ENCODE results near the gene MAP2K5.

Gene MAP2K5

GRCh38 chr15:67724691-67725375 lies 182.3 kb downstream of the MAP2K5 start:
- DNase-seq (ENCODE audit: low spot score) = no peak

GRCh38 chr15:67730135-67730534 lies 187.6 kb downstream of the MAP2K5 start:
- no peak for DNase-seq (ENCODE audit: low spot score)

GRCh38 chr15:67731112-67731721 lies 188.7 kb downstream of the MAP2K5 start:
- DNase-seq (ENCODE audit: low spot score) = no peak

- no peak for DNase-seq (ENCODE audit: low spot score)
Observed at GRCh38 chr15:67732164-67732563, 189.7 kb downstream of the MAP2K5 start.

- no peak for DNase-seq (ENCODE audit: low spot score)
Observed at GRCh38 chr15:67732671-67733374, 190.3 kb downstream of the MAP2K5 start.

GRCh38 chr15:67735896-67736295 lies 193.4 kb downstream of the MAP2K5 start:
- DNase-seq (ENCODE audit: low spot score) = no peak

- no peak for DNase-seq (ENCODE audit: low spot score)
Observed at GRCh38 chr15:67736810-67737209, 194.3 kb downstream of the MAP2K5 start.

GRCh38 chr15:67738056-67738455 lies 195.6 kb downstream of the MAP2K5 start:
- no peak for DNase-seq (ENCODE audit: low spot score)

- DNase-seq (ENCODE audit: low spot score) = no peak
Observed at GRCh38 chr15:67740405-67740804, 197.9 kb downstream of the MAP2K5 start.

GRCh38 chr15:67741308-67741707 lies 198.8 kb downstream of the MAP2K5 start:
- DNase-seq (ENCODE audit: low spot score) = no peak

GRCh38 chr15:67743558-67743957 lies 201.1 kb downstream of the MAP2K5 start:
- DNase-seq (ENCODE audit: low spot score) = no peak

- no peak for DNase-seq (ENCODE audit: low spot score)
Observed at GRCh38 chr15:67744331-67745072, 202.0 kb downstream of the MAP2K5 start.

GRCh38 chr15:67745073-67746006 lies 202.8 kb downstream of the MAP2K5 start:
- no peak for DNase-seq (ENCODE audit: low spot score)

- DNase-seq (ENCODE audit: low spot score) = peak; percentile 9
Observed at GRCh38 chr15:67746022-67746421, 203.5 kb downstream of the MAP2K5 start.

GRCh38 chr15:67746450-67746849 lies 203.9 kb downstream of the MAP2K5 start:
- DNase-seq (ENCODE audit: low spot score) = peak; percentile 8

GRCh38 chr15:67747921-67748320 lies 205.4 kb downstream of the MAP2K5 start:
- DNase-seq (ENCODE audit: low spot score) = no peak

- DNase-seq (ENCODE audit: low spot score) = no peak
Observed at GRCh38 chr15:67750371-67750770, 207.9 kb downstream of the MAP2K5 start.

GRCh38 chr15:67753891-67754290 lies 211.4 kb downstream of the MAP2K5 start:
- no peak for DNase-seq (ENCODE audit: low spot score)

- no peak for DNase-seq (ENCODE audit: low spot score)
Observed at GRCh38 chr15:67755264-67755663, 212.8 kb downstream of the MAP2K5 start.

- no peak for DNase-seq (ENCODE audit: low spot score)
Observed at GRCh38 chr15:67755936-67756335, 213.4 kb downstream of the MAP2K5 start.

- no peak for DNase-seq (ENCODE audit: low spot score)
Observed at GRCh38 chr15:67758619-67759300, 216.3 kb downstream of the MAP2K5 start.

Data from activated CD4-positive, alpha-beta T cell treated with anti-CD3 and anti-CD28 coated beads, Interleukin-2, Interleukin-4, amounts not matched to agents 100 ng/mL and 50 ng/mL, durations not matched to agents 16 hours and 8 hours (primary cell).